ENCODE measurements around the gene DCAF4.
"Not testable (repeated sequence)": the region's sequence is repeated elsewhere in the genome, so short reads cannot be mapped to it uniquely, and the experiment has no call there.

DCAF4 gene

GRCh38 chr14:72965249-72965648 is 39.0 kb downstream of the DCAF4 start:
- in situ Hi-C loops (cut with MboI; ENCODE audit: low sequenced_read_pairs) = no loop called here

- in situ Hi-C loops (cut with MboI; ENCODE audit: low sequenced_read_pairs) = no loop called here
These were observed 39.8 kb downstream of the DCAF4 start for GRCh38 chr14:72966038-72966437.

GRCh38 chr14:72968316-72968715 is 42.1 kb downstream of the DCAF4 start:
- in situ Hi-C loops (cut with MboI; ENCODE audit: low sequenced_read_pairs) = no loop called here

GRCh38 chr14:72970058-72970630 is 43.9 kb downstream of the DCAF4 start:
- in situ Hi-C loops (cut with MboI; ENCODE audit: low sequenced_read_pairs) = no loop called here

- in situ Hi-C loops (cut with MboI; ENCODE audit: low sequenced_read_pairs) = no loop called here
These were observed 44.7 kb downstream of the DCAF4 start for GRCh38 chr14:72970824-72971434.

- in situ Hi-C loops (cut with MboI; ENCODE audit: low sequenced_read_pairs) = no loop called here
These were observed 48.4 kb downstream of the DCAF4 start for GRCh38 chr14:72974661-72975060.

GRCh38 chr14:72975770-72976169 is 49.5 kb downstream of the DCAF4 start:
- in situ Hi-C loops (cut with MboI; ENCODE audit: low sequenced_read_pairs) = no loop called here

- in situ Hi-C loops (cut with MboI; ENCODE audit: low sequenced_read_pairs) = no loop called here
These were observed 52.6 kb downstream of the DCAF4 start for GRCh38 chr14:72978856-72979255.

- in situ Hi-C loops (cut with MboI; ENCODE audit: low sequenced_read_pairs) = no loop called here
These were observed 54.6 kb downstream of the DCAF4 start for GRCh38 chr14:72980863-72981262.

- in situ Hi-C loops (cut with MboI; ENCODE audit: low sequenced_read_pairs) = no loop called here
These were observed 56.0 kb downstream of the DCAF4 start for GRCh38 chr14:72982146-72982708.

- in situ Hi-C loops (cut with MboI; ENCODE audit: low sequenced_read_pairs) = no loop called here
These were observed 60.0 kb downstream of the DCAF4 start for GRCh38 chr14:72986214-72986613.

- in situ Hi-C loops (cut with MboI; ENCODE audit: low sequenced_read_pairs) = no loop called here
These were observed 60.6 kb downstream of the DCAF4 start for GRCh38 chr14:72986857-72987256.

GRCh38 chr14:72990171-72990570 is 63.9 kb downstream of the DCAF4 start:
- in situ Hi-C loops (cut with MboI; ENCODE audit: low sequenced_read_pairs) = no loop called here

GRCh38 chr14:72996916-72997315 is 70.7 kb downstream of the DCAF4 start:
- in situ Hi-C loops (cut with MboI; ENCODE audit: low sequenced_read_pairs) = no loop called here

- in situ Hi-C loops (cut with MboI; ENCODE audit: low sequenced_read_pairs) = no loop called here
These were observed 72.1 kb downstream of the DCAF4 start for GRCh38 chr14:72998252-72998903.

GRCh38 chr14:72999316-72999715 is 73.1 kb downstream of the DCAF4 start:
- in situ Hi-C loops (cut with MboI; ENCODE audit: low sequenced_read_pairs) = no loop called here

- in situ Hi-C loops (cut with MboI; ENCODE audit: low sequenced_read_pairs) = no loop called here
These were observed 73.8 kb downstream of the DCAF4 start for GRCh38 chr14:73000073-73000472.

- in situ Hi-C loops (cut with MboI; ENCODE audit: low sequenced_read_pairs) = no loop called here
These were observed 77.4 kb downstream of the DCAF4 start for GRCh38 chr14:73003681-73004080.

- in situ Hi-C loops (cut with MboI; ENCODE audit: low sequenced_read_pairs) = not testable (repeated sequence)
These were observed 78.4 kb downstream of the DCAF4 start for GRCh38 chr14:73004641-73005040.

- in situ Hi-C loops (cut with MboI; ENCODE audit: low sequenced_read_pairs) = no loop called here
These were observed 81.6 kb downstream of the DCAF4 start for GRCh38 chr14:73007835-73008234.

GRCh38 chr14:73008501-73008900 is 82.2 kb downstream of the DCAF4 start:
- in situ Hi-C loops (cut with MboI; ENCODE audit: low sequenced_read_pairs) = no loop called here

All from HL-60/S4 treated with retinoic acid at 250 ng/mL for 4 days and 3 days (cell line).